ENCODE data around the gene TSPO2.

DNA sequence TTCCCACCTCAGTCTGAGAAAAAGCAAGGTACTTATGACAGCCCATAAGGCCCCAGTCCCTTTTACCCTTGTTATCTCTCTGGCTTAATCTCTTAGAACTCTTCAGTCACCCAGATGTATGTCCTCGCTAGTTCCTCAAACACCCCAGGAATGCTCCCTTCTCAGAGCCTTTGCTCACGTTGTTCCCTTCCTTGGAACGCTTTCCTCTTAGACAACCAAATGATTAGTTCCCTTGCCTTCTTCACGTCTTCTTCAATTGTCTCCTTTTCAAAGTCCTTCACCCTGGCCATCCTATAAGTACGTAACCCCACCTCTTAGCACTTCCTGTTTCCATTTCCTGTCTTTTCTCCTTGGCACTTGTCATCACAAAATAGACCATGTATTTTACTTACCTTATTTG, 9.6 kb downstream of the TSPO2 start:
- TF ChIP-seq, protein P1, sequence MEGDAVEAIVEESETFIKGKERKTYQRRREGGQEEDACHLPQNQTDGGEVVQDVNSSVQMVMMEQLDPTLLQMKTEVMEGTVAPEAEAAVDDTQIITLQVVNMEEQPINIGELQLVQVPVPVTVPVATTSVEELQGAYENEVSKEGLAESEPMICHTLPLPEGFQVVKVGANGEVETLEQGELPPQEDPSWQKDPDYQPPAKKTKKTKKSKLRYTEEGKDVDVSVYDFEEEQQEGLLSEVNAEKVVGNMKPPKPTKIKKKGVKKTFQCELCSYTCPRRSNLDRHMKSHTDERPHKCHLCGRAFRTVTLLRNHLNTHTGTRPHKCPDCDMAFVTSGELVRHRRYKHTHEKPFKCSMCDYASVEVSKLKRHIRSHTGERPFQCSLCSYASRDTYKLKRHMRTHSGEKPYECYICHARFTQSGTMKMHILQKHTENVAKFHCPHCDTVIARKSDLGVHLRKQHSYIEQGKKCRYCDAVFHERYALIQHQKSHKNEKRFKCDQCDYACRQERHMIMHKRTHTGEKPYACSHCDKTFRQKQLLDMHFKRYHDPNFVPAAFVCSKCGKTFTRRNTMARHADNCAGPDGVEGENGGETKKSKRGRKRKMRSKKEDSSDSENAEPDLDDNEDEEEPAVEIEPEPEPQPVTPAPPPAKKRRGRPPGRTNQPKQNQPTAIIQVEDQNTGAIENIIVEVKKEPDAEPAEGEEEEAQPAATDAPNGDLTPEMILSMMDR (IDR thresholded peaks at IDR 0.05; ENCODE audit: insufficient read depth, low read length, poor library complexity, severe bottlenecking): no peak
- TF ChIP-seq EZH2phosphoT487 (conservative IDR thresholded peaks at IDR 0.05; ENCODE audit: low read length): no peak
